Liver (tissue), 9 donors: ENCODE data around the gene UBR4. TPM values are rescaled to one million over a fixed set of nuclear protein-coding genes. Genes with fewer than 3 reads are reported as not detected.

Source experiments
- DNase-seq: peaks from one replicate; pipeline ENCODE4 v3.0.0-alpha.2; 2017; ENCODE audit warnings: low spot score
- H3K27ac ChIP-seq, 2 donors: one replicate each; pipeline ENCODE4 v1.7.0; 2013; ENCODE audit warnings: inconsistent platforms in 2 of 2, low read length in 2 of 2, control low read depth in 1 of 2, low read depth in 1 of 2, mild to moderate bottlenecking in 1 of 2
- H3K27me3 ChIP-seq, 4 donors: one replicate each; pipeline versions ENCODE4 v1.6.1 to v1.7.0; 2013; ENCODE audit warnings: low read length in 3 of 4, inconsistent platforms in 1 of 4, mild to moderate bottlenecking in 1 of 4, moderate library complexity in 1 of 4; ENCODE audit not compliant: control insufficient read depth in 4 of 4, insufficient read depth in 4 of 4
- H3K36me3 ChIP-seq, 4 donors: one replicate each; pipeline versions ENCODE4 v1.6.1 to v1.7.0; 2013; ENCODE audit warnings: low read length in 3 of 4, mild to moderate bottlenecking in 3 of 4, low read depth in 1 of 4, moderate library complexity in 1 of 4; ENCODE audit not compliant: control insufficient read depth in 4 of 4, insufficient read depth in 3 of 4
- H3K4me1 ChIP-seq, 4 donors: one replicate each; pipeline versions ENCODE4 v1.6.1 to v1.7.0; 2013; ENCODE audit warnings: low read length in 3 of 4, mild to moderate bottlenecking in 3 of 4, moderate library complexity in 1 of 4; ENCODE audit not compliant: control insufficient read depth in 4 of 4, insufficient read depth in 4 of 4
- H3K4me3 ChIP-seq, 3 donors: one replicate each; pipeline versions ENCODE4 v1.6.1 to v1.7.0; 2013; ENCODE audit warnings: low read length in 3 of 3, control low read depth in 1 of 3, low read depth in 1 of 3, mild to moderate bottlenecking in 1 of 3
- H3K9ac ChIP-seq, 2 donors: one replicate each; pipeline ENCODE4 v1.7.0; 2013; ENCODE audit warnings: low read length in 2 of 2, mild to moderate bottlenecking in 2 of 2, moderate library complexity in 2 of 2, control low read depth in 1 of 2, low read depth in 1 of 2
- H3K9me3 ChIP-seq, 4 donors: one replicate each; pipeline versions ENCODE4 v1.6.1 to v1.7.0; 2013; ENCODE audit warnings: low read length in 3 of 4; ENCODE audit not compliant: control insufficient read depth in 4 of 4
- ATF3 ChIP-seq: IDR thresholded peaks from 2 replicates; pipeline ENCODE4 v1.6.1; 2016; ENCODE audit warnings: antibody characterized with exemption
- EGR1 ChIP-seq, 2 donors: IDR thresholded peaks; 2 replicates each; pipeline ENCODE4 v1.6.1; 2016 to 2018; ENCODE audit warnings: antibody characterized with exemption in 2 of 2, low read depth in 2 of 2
- FOXA1 ChIP-seq: IDR thresholded peaks from 2 replicates; pipeline ENCODE4 v1.6.1; 2016; ENCODE audit warnings: antibody characterized with exemption
- FOXA2 ChIP-seq: IDR thresholded peaks from 2 replicates; pipeline ENCODE4 v1.6.1; 2016; ENCODE audit warnings: antibody characterized with exemption
- GABPA ChIP-seq, 2 donors: IDR thresholded peaks in 1 of 2; conservative IDR thresholded peaks in 1 of 2; 2 replicates each; pipeline ENCODE4 v1.6.1; 2016; ENCODE audit warnings: antibody characterized with exemption in 2 of 2, mild to moderate bottlenecking in 1 of 2, moderate library complexity in 1 of 2
- HNF4A ChIP-seq, 2 donors: conservative IDR thresholded peaks; 2 replicates each; pipeline ENCODE4 v1.6.1; 2016; ENCODE audit warnings: antibody characterized with exemption in 2 of 2, mild to moderate bottlenecking in 2 of 2
- HNF4G ChIP-seq: IDR thresholded peaks from 2 replicates; pipeline ENCODE4 v1.6.1; 2016; ENCODE audit warnings: antibody characterized with exemption
- JUND ChIP-seq, 2 donors: IDR thresholded peaks; 2 replicates each; pipeline ENCODE4 v1.6.1; 2016; ENCODE audit warnings: antibody characterized with exemption in 2 of 2
- MAX ChIP-seq: IDR thresholded peaks from 2 replicates; pipeline ENCODE4 v1.6.1; 2016; ENCODE audit warnings: antibody characterized with exemption
- NR2F2 ChIP-seq: IDR thresholded peaks from 2 replicates; pipeline ENCODE4 v1.6.1; 2016; ENCODE audit warnings: antibody characterized with exemption
- RAD21 ChIP-seq, 2 donors: IDR thresholded peaks; 2 replicates each; pipeline ENCODE4 v1.6.1; 2016; ENCODE audit warnings: antibody characterized with exemption in 2 of 2, mild to moderate bottlenecking in 2 of 2
- RXRA ChIP-seq, 2 donors: IDR thresholded peaks; 2 replicates each; pipeline ENCODE4 v1.6.1; 2017 to 2018; ENCODE audit warnings: antibody characterized with exemption in 2 of 2, mild to moderate bottlenecking in 1 of 2
- SP1 ChIP-seq: IDR thresholded peaks from 2 replicates; pipeline ENCODE4 v1.6.1; 2018; ENCODE audit warnings: antibody characterized with exemption, mild to moderate bottlenecking
- YY1 ChIP-seq: IDR thresholded peaks from 2 replicates; pipeline ENCODE4 v1.6.1; 2016; ENCODE audit warnings: antibody characterized with exemption, mild to moderate bottlenecking
- ZBTB33 ChIP-seq: IDR thresholded peaks from 2 replicates; pipeline ENCODE4 v1.6.1; 2016; ENCODE audit warnings: antibody characterized with exemption
- WGBS: extraction: QIAGEN DNeasy Blood & Tissue Kit; methylation state at CpG from one replicate; pipeline ENCODE4 v1.1.7; 2013; 5-methylcytosine and 5-hydroxymethylcytosine counted together
- polyA plus RNA-seq, 2 donors: library from polyadenylated mRNA; stranded (reverse) in 1 of 2; unstranded in 1 of 2; fragments of 200-250 nt in 1 of 2; fragments of >200 nt in 1 of 2; fragmentation: Nextera tagmentation in 1 of 2; extraction: Ambion mirVana in 1 of 2; gene quantifications; one replicate each; pipeline versions ENCODE4 v1.2.1 to v1.2.3, GENCODE V29; 2013 to 2015
- total RNA-seq, 2 donors: library from RNA; depleted of rRNA; stranded (reverse); fragments of >200 nt; gene quantifications; one replicate each; pipeline ENCODE4 v1.2.3, GENCODE V29; 2014
- TF ChIP-seq, protein P1 (sequence below): IDR thresholded peaks from 2 replicates; pipeline ENCODE4 v1.6.1; 2016; ENCODE audit warnings: antibody characterized with exemption, mild to moderate bottlenecking
- donor health status: healthy.
- donor health status: healthy.
- donor health status: healthy.
- donor health status: healthy.
- donor health status: healthy.

UBR4 gene
- total and polyA plus RNA-seq, 4 donors, result 45.4 to 156 (median 86.9) TPM

DNA sequence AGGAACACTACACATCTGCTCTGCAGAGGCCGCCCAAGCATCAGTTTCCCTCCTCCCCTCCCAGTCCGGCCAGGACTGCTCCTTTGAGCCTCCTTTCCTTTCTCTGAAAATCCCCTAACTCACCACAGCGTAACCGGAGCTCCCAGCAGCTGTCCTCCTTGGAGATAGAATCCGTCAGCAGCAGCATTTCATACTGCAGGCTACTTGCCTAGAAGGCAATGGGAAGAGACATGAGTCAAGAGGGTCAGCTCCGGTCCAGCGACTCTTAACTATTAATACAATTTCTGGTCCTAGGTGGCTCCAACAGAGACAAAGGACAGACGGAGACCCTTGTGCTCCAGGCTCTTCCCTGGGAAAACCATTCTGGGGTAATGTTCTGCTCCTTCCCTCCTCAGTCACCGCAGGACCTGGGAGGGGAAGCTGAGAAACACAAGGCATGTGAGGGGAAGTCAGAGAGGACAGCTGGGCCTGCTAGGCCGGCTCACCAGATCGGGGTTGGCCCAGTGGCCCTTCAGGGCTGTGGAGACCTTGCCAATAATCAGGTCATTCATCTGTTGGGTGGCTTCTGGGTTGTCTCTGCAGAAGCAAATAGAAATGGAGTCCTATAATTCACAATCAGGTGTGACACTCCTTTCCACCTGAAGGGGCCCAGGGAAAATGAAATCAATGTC lies 99.7 kb downstream of the UBR4 start:
- Histone ChIP-seq H3K9ac (no peak overlapping the region), H3K27me3 (no peaks in the 10 kb centered on the region), H3K27ac (no peak overlapping the region), H3K4me1 (no peaks in the 10 kb centered on the region), H3K36me3 (peaks cover 30 to 97% (median 90%) of the 10 kb centered on the region in 4 donors), H3K9me3 (no peaks in the 10 kb centered on the region), H3K4me3 (no peak overlapping the region)
- TF ChIP-seq HNF4A (conservative IDR thresholded peaks at IDR 0.05) (no peak), JUND (IDR thresholded peaks at IDR 0.05) (no peak), GABPA (IDR thresholded peaks at IDR 0.05 in 1 of 2, conservative IDR thresholded peaks at IDR 0.05 in 1 of 2) (no peak), ZBTB33 (no peak), RXRA (IDR thresholded peaks at IDR 0.05) (no peak), YY1 (no peak), EGR1 (IDR thresholded peaks at IDR 0.05; ENCODE audit: low read depth in 2 of 2) (no peak), HNF4G (no peak), MAX (no peak), FOXA2 (no peak)
- TF ChIP-seq, protein P1, sequence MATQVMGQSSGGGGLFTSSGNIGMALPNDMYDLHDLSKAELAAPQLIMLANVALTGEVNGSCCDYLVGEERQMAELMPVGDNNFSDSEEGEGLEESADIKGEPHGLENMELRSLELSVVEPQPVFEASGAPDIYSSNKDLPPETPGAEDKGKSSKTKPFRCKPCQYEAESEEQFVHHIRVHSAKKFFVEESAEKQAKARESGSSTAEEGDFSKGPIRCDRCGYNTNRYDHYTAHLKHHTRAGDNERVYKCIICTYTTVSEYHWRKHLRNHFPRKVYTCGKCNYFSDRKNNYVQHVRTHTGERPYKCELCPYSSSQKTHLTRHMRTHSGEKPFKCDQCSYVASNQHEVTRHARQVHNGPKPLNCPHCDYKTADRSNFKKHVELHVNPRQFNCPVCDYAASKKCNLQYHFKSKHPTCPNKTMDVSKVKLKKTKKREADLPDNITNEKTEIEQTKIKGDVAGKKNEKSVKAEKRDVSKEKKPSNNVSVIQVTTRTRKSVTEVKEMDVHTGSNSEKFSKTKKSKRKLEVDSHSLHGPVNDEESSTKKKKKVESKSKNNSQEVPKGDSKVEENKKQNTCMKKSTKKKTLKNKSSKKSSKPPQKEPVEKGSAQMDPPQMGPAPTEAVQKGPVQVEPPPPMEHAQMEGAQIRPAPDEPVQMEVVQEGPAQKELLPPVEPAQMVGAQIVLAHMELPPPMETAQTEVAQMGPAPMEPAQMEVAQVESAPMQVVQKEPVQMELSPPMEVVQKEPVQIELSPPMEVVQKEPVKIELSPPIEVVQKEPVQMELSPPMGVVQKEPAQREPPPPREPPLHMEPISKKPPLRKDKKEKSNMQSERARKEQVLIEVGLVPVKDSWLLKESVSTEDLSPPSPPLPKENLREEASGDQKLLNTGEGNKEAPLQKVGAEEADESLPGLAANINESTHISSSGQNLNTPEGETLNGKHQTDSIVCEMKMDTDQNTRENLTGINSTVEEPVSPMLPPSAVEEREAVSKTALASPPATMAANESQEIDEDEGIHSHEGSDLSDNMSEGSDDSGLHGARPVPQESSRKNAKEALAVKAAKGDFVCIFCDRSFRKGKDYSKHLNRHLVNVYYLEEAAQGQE, result no peak
- 93% methylated on average over 11 of the region's 11 CpGs for WGBS
- DNase-seq, result no peak

GRCh38 chr1:19109545-19109944 lies 100.5 kb downstream of the UBR4 start:
- H3K27me3 ChIP-seq, result no peaks in the 10 kb centered on the region
- no peak overlapping the region for H3K4me3 ChIP-seq
- WGBS, result 84% methylated on average over 3 of the region's 3 CpGs
- no peaks in the 10 kb centered on the region for H3K9me3 ChIP-seq
- H3K36me3 ChIP-seq, result peaks cover 28 to 98% (median 90%) of the 10 kb centered on the region in 4 donors
- DNase-seq, result no peak
- H3K9ac ChIP-seq, result no peak overlapping the region
- H3K4me1 ChIP-seq, result no peaks in the 10 kb centered on the region
- no peak overlapping the region for H3K27ac ChIP-seq
- TF ChIP-seq RAD21 (IDR thresholded peaks at IDR 0.05) (no peak), HNF4G (no peak), MAX (no peak), ATF3 (no peak), SP1 (no peak), RXRA (IDR thresholded peaks at IDR 0.05) (no peak), FOXA1 (no peak), ZBTB33 (no peak), GABPA (IDR thresholded peaks at IDR 0.05 in 1 of 2, conservative IDR thresholded peaks at IDR 0.05 in 1 of 2) (no peak), NR2F2 (no peak), HNF4A (conservative IDR thresholded peaks at IDR 0.05) (no peak), EGR1 (IDR thresholded peaks at IDR 0.05; ENCODE audit: low read depth in 2 of 2) (no peak)
- TF ChIP-seq, protein P1, result no peak
